OCI-M1 (cell line): Measurements from ENCODE around the gene RPS6KC1.
A peak's percentile ranks its signal among the peaks of the same experiment; 100 is the strongest.
"Not testable (repeated sequence)": the region's sequence is repeated elsewhere in the genome, so short reads cannot be mapped to it uniquely, and the experiment has no call there.

Experiments used
- DNase-seq: peaks from one replicate; lab custom pipeline; 2025; lab: John Stamatoyannopoulos, UW

The RPS6KC1 gene

GRCh38 chr1:213055767-213056166, 4.7 kb downstream of the RPS6KC1 start:
- peak; percentile 58 for DNase-seq

GRCh38 chr1:213057264-213058059, 6.4 kb downstream of the RPS6KC1 start:
- peak; percentile 80 for DNase-seq

GRCh38 chr1:213060836-213061235, 9.8 kb downstream of the RPS6KC1 start:
- DNase-seq = no peak

- DNase-seq = no peak
Measured at GRCh38 chr1:213061263-213061662, 10.2 kb downstream of the RPS6KC1 start.

- no peak for DNase-seq
Measured at GRCh38 chr1:213065800-213066199, 14.8 kb downstream of the RPS6KC1 start.

- no peak for DNase-seq
Measured at GRCh38 chr1:213066363-213066762, 15.3 kb downstream of the RPS6KC1 start.

- DNase-seq = peak; percentile 55
Measured at GRCh38 chr1:213067352-213067751, 16.3 kb downstream of the RPS6KC1 start.

- peak; percentile 97 for DNase-seq
Measured at GRCh38 chr1:213070406-213070805, 19.4 kb downstream of the RPS6KC1 start.

GRCh38 chr1:213075725-213076124, 24.7 kb downstream of the RPS6KC1 start:
- no peak for DNase-seq

GRCh38 chr1:213082420-213083111, 31.5 kb downstream of the RPS6KC1 start:
- DNase-seq = no peak

GRCh38 chr1:213083112-213083445, 32.0 kb downstream of the RPS6KC1 start:
- DNase-seq = no peak

- no peak for DNase-seq
Measured at GRCh38 chr1:213087911-213088310, 36.9 kb downstream of the RPS6KC1 start.

- DNase-seq = no peak
Measured at GRCh38 chr1:213089924-213090677, 39.1 kb downstream of the RPS6KC1 start.

GRCh38 chr1:213094446-213094845, 43.4 kb downstream of the RPS6KC1 start:
- no peak for DNase-seq

GRCh38 chr1:213095467-213095866, 44.4 kb downstream of the RPS6KC1 start:
- no peak for DNase-seq

- DNase-seq = no peak
Measured at GRCh38 chr1:213099682-213100399, 48.8 kb downstream of the RPS6KC1 start.

GRCh38 chr1:213100565-213100964, 49.5 kb downstream of the RPS6KC1 start:
- not testable (repeated sequence) for DNase-seq

GRCh38 chr1:213103377-213104306, 52.6 kb downstream of the RPS6KC1 start:
- DNase-seq = no peak

- DNase-seq = no peak
Measured at GRCh38 chr1:213104604-213105003, 53.6 kb downstream of the RPS6KC1 start.

- no peak for DNase-seq
Measured at GRCh38 chr1:213106298-213106697, 55.3 kb downstream of the RPS6KC1 start.

- no peak for DNase-seq
Measured at GRCh38 chr1:213107613-213108012, 56.6 kb downstream of the RPS6KC1 start.
